Body of pancreas (tissue), 4 donors: ENCODE data around the gene CAMK1G.

Experiments
- CTCF ChIP-seq, 7 experiments: fragments of 450-650 bp in 4 of 7; fragments of 200-600 bp in 3 of 7; sonication (generic) in 3 of 7; IDR thresholded peaks; one replicate each; pipeline ENCODE4 v1.5.1; 2016 to 2019; ENCODE audit warnings: antibody characterized with exemption in 7 of 7
- POLR2A ChIP-seq, 3 donors: fragments of 450-650 bp; IDR thresholded peaks; one replicate each; pipeline ENCODE4 v1.6.1; 2016; ENCODE audit warnings: antibody characterized with exemption in 3 of 3, mild to moderate bottlenecking in 2 of 3

- TF ChIP-seq CTCF (IDR thresholded peaks at IDR 0.05) (no peak), POLR2A (IDR thresholded peaks at IDR 0.05) (no peak)
Measured at GRCh38 chr1:209552406-209553264, 30.9 kb upstream of the CAMK1G start.
